OCI-LY7 (cell line): ENCODE data around the gene PNPLA4. TPM values are rescaled to one million over a fixed set of nuclear protein-coding genes. Genes with fewer than 3 reads are reported as not detected.

Experiments used
- BruUV-seq: library from RNA; stranded (reverse); fragments of 400-500 nt; replicated peaks from 2 replicates; lab custom pipeline; 2021; lab: Mats Ljungman, UMichigan
- CTCF ChIA-PET: fragments of 300-600 bp; sonication (Branson Sonifier 250); formaldehyde crosslinking; loops from one replicate; lab custom pipeline; 2022; ENCODE audit warnings: antibody characterized with exemption; ENCODE audit not compliant: unreplicated experiment; lab: Charles Lee
- POLR2A ChIA-PET: fragments of 300-600 bp; sonication (Branson Sonifier 250); formaldehyde crosslinking; loops from one replicate; lab custom pipeline; 2022; ENCODE audit warnings: antibody characterized with exemption; lab: Charles Lee
- DNase-seq: peaks from one replicate; pipeline ENCODE4 v3.0.0-alpha.2; 2015; ENCODE audit warnings: low spot score
- H2AFZ ChIP-seq: fragments of 200-600 bp; sonication (generic), shearing (Covaris generic); 2 replicates; pipeline ENCODE4 v1.6.1; 2014; ENCODE audit warnings: mild to moderate bottlenecking, antibody characterized with exemption, low read length, moderate library complexity
- H3K27ac ChIP-seq: fragments of 200-600 bp; sonication (generic); 2 replicates; pipeline ENCODE4 v1.5.1; 2014; ENCODE audit warnings: mixed run types, low read depth, mild to moderate bottlenecking, moderate library complexity, low read length, inconsistent platforms; ENCODE audit not compliant: poor library complexity, severe bottlenecking
- H3K36me3 ChIP-seq: fragments of 200-600 bp; sonication (generic); 2 replicates; pipeline ENCODE4 v1.6.1; 2014; ENCODE audit warnings: mild to moderate bottlenecking, antibody characterized with exemption, low read length, moderate library complexity, mixed read lengths; ENCODE audit not compliant: insufficient read depth
- H3K4me1 ChIP-seq: fragments of 200-600 bp; sonication (generic); 2 replicates; pipeline ENCODE4 v1.5.1; 2014; ENCODE audit warnings: mild to moderate bottlenecking, low read length; ENCODE audit not compliant: insufficient read depth, poor library complexity, severe bottlenecking
- H3K4me2 ChIP-seq: fragments of 200-600 bp; sonication (generic); 2 replicates; pipeline ENCODE4 v1.6.1; 2014; ENCODE audit warnings: mild to moderate bottlenecking, low read length
- H3K4me3 ChIP-seq: fragments of 200-600 bp; sonication (generic); 2 replicates; pipeline ENCODE4 v1.5.1; 2014; ENCODE audit warnings: mild to moderate bottlenecking, low read depth, low read length; ENCODE audit not compliant: poor library complexity, severe bottlenecking
- H3K79me2 ChIP-seq: fragments of 200-600 bp; sonication (generic); 2 replicates; pipeline ENCODE4 v1.6.1; 2016; ENCODE audit warnings: low read depth, mild to moderate bottlenecking, low read length, moderate library complexity, mixed read lengths; ENCODE audit not compliant: insufficient read depth
- H3K9me2 ChIP-seq: fragments of 200-600 bp; sonication (generic); 2 replicates; pipeline ENCODE4 v1.6.1; 2016; ENCODE audit warnings: mild to moderate bottlenecking, low read length, mixed read lengths; ENCODE audit not compliant: insufficient read depth
- H3K9me3 ChIP-seq: fragments of 200-600 bp; sonication (generic); 2 replicates; pipeline ENCODE4 v1.6.1; 2014; ENCODE audit warnings: mild to moderate bottlenecking, mixed run types, low read length, mixed read lengths
- H4K20me1 ChIP-seq: fragments of 200-600 bp; sonication (generic); 2 replicates; pipeline ENCODE4 v1.6.1; 2014; ENCODE audit warnings: mild to moderate bottlenecking, antibody characterized with exemption, low read length, moderate library complexity, mixed read lengths; ENCODE audit not compliant: insufficient read depth
- EZH2phosphoT487 ChIP-seq: fragments of 200-600 bp; sonication (generic); IDR thresholded peaks from 2 replicates; pipeline ENCODE4 v1.6.1; 2018; ENCODE audit warnings: low read depth, borderline replicate concordance, mild to moderate bottlenecking, mixed run types, antibody characterized with exemption, low read length, moderate library complexity, mixed read lengths
- intact Hi-C: fragments of 100-400 bp; cut with micrococcal nuclease; formaldehyde crosslinking; loops from one replicate; pipeline ENCODE4 v1.10.0; 2022; ENCODE audit not compliant: unreplicated experiment
- total RNA-seq, 2 experiments: library from RNA; depleted of rRNA in 1 of 2; stranded (reverse); fragments of >200 nt in 1 of 2; shearing (Covaris generic) in 1 of 2; gene quantifications; 2 replicates each; pipeline ENCODE4 v1.2.3, GENCODE V29; 2014 to 2022
- TF ChIP-seq, protein P1 (sequence below): fragments of 200-600 bp; sonication (generic); conservative IDR thresholded peaks from 2 replicates; pipeline ENCODE4 v1.5.1; 2014; ENCODE audit warnings: mild to moderate bottlenecking, antibody characterized with exemption, low read length, moderate library complexity, mixed read lengths

PNPLA4 gene
- total RNA-seq, 2 experiments from 2014 or later: 4.4 to 10.7 TPM

DNA sequence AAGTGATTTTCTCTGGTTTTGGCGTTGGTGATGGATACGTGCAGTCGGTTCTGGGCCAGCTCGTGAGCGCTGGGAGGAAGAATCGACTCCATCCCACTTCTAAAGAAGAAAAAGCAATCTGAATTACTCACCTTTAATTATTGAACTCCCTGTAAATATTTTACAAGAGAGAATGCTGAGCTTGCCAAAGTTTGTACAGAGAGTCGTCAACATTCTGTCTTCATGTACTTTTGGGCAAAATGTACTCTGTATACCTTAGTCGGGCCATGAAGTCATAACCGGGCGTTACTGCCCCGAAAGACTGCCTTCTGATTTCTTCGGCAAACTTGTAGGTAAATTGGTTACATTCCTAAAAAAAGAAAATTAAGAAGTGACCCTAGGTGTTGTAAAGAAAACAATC, 5.5 kb downstream of the PNPLA4 start:
- no peaks in the 10 kb centered on the region for H3K79me2 ChIP-seq
- ChIA-PET CTCF (no interaction called here), POLR2A (no interaction called here)
- TF ChIP-seq EZH2phosphoT487: no peak
- TF ChIP-seq, protein P1, sequence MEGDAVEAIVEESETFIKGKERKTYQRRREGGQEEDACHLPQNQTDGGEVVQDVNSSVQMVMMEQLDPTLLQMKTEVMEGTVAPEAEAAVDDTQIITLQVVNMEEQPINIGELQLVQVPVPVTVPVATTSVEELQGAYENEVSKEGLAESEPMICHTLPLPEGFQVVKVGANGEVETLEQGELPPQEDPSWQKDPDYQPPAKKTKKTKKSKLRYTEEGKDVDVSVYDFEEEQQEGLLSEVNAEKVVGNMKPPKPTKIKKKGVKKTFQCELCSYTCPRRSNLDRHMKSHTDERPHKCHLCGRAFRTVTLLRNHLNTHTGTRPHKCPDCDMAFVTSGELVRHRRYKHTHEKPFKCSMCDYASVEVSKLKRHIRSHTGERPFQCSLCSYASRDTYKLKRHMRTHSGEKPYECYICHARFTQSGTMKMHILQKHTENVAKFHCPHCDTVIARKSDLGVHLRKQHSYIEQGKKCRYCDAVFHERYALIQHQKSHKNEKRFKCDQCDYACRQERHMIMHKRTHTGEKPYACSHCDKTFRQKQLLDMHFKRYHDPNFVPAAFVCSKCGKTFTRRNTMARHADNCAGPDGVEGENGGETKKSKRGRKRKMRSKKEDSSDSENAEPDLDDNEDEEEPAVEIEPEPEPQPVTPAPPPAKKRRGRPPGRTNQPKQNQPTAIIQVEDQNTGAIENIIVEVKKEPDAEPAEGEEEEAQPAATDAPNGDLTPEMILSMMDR: no peak
- no peaks in the 10 kb centered on the region for H4K20me1 ChIP-seq
- intact Hi-C loops: no loop called here
- BruUV-seq: no TSS peak
- no peak overlapping the region for H2AFZ ChIP-seq
- no peaks in the 10 kb centered on the region for H3K9me2 ChIP-seq
- peaks cover 7% of the 10 kb centered on the region for H3K4me1 ChIP-seq
- no peaks in the 10 kb centered on the region for H3K9me3 ChIP-seq
- no peaks in the 10 kb centered on the region; the same call in 1 of the 2 replicates for H3K36me3 ChIP-seq
- H3K4me2 ChIP-seq: no peak overlapping the region
- no peak overlapping the region for H3K27ac ChIP-seq
- no peak for DNase-seq
- H3K4me3 ChIP-seq: no peak overlapping the region

DNA sequence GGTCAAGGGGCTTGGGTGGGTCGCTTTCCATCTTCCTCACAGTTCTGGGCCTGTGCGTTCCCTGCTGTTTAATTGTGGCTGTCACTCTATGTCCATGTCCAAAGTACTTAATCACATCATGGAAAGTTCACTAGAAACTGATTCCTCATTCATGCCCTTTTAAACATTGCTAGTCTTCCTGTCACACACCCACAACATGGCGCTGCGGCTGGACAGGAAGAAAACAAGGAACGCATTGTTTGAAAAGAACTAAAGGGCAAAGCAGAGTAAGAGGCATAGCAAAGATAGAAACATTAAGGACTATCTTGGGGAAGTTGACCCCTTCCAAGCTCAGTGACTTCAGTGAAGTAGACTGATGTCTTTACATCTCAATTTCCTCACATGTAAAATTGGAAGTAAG, 18.4 kb downstream of the PNPLA4 start:
- POLR2A ChIA-PET: no interaction called here
- Histone ChIP-seq H2AFZ (no peak overlapping the region), H3K27ac (no peak overlapping the region), H3K36me3 (no peaks in the 10 kb centered on the region), H3K4me1 (no peaks in the 10 kb centered on the region), H4K20me1 (no peaks in the 10 kb centered on the region), H3K4me2 (no peak overlapping the region), H3K9me2 (no peaks in the 10 kb centered on the region), H3K9me3 (no peaks in the 10 kb centered on the region), H3K79me2 (no peaks in the 10 kb centered on the region), H3K4me3 (no peak overlapping the region)
- intact Hi-C loops: no loop called here
- DNase-seq: no peak
- no peak for TF ChIP-seq EZH2phosphoT487
- TF ChIP-seq, protein P1: no peak
- CTCF ChIA-PET: no interaction called here
- BruUV-seq: no TSS peak

DNA sequence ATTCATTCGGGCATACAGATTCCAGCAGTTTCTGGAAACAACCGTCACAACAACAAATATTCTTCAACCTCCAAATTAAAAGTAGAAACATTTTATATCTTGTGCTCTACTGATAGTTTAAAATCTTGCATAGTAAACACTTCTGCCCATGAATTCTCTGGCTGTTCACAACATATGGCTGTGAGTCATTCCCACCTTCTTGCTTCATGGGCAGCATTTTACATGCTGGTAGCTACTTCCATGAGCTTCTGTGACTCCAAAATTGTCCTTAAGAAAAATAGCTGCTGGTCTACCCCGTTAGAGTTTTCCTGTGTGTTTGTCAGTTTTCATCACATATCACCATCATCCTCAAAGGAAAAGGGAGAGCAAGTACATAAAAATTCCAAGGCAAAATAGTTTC, 22.7 kb downstream of the PNPLA4 start:
- H2AFZ ChIP-seq: no peak overlapping the region
- no peak overlapping the region for H3K4me2 ChIP-seq
- ChIA-PET CTCF (no interaction called here), POLR2A (interaction anchor here (2.0 kb wide), 1 partner anchor 12 kb away, joined by 8 read pairs; no protein-coding TSS in a partner anchor)
- no peak for DNase-seq
- H3K9me2 ChIP-seq: no peaks in the 10 kb centered on the region
- intact Hi-C loops: no loop called here
- no peaks in the 10 kb centered on the region for H3K9me3 ChIP-seq
- H3K79me2 ChIP-seq: no peaks in the 10 kb centered on the region
- no peak overlapping the region for H3K4me3 ChIP-seq
- TF ChIP-seq, protein P1: no peak
- no peak for TF ChIP-seq EZH2phosphoT487
- H3K27ac ChIP-seq: no peak overlapping the region
- H4K20me1 ChIP-seq: no peaks in the 10 kb centered on the region
- H3K36me3 ChIP-seq: peaks cover 9% of the 10 kb centered on the region; the same call in 1 of the 2 replicates
- no TSS peak for BruUV-seq
- no peaks in the 10 kb centered on the region for H3K4me1 ChIP-seq
